EH (cell line): ENCODE measurements around the gene LRRC46.

Source experiments
- DNase-seq: peaks from one replicate; pipeline ENCODE4 v3.0.0-alpha.2; 2015; ENCODE audit warnings: low read depth

Gene LRRC46, protein sequence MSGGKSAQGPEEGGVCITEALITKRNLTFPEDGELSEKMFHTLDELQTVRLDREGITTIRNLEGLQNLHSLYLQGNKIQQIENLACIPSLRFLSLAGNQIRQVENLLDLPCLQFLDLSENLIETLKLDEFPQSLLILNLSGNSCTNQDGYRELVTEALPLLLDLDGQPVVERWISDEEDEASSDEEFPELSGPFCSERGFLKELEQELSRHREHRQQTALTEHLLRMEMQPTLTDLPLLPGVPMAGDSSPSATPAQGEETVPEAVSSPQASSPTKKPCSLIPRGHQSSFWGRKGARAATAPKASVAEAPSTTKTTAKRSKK

DNA sequence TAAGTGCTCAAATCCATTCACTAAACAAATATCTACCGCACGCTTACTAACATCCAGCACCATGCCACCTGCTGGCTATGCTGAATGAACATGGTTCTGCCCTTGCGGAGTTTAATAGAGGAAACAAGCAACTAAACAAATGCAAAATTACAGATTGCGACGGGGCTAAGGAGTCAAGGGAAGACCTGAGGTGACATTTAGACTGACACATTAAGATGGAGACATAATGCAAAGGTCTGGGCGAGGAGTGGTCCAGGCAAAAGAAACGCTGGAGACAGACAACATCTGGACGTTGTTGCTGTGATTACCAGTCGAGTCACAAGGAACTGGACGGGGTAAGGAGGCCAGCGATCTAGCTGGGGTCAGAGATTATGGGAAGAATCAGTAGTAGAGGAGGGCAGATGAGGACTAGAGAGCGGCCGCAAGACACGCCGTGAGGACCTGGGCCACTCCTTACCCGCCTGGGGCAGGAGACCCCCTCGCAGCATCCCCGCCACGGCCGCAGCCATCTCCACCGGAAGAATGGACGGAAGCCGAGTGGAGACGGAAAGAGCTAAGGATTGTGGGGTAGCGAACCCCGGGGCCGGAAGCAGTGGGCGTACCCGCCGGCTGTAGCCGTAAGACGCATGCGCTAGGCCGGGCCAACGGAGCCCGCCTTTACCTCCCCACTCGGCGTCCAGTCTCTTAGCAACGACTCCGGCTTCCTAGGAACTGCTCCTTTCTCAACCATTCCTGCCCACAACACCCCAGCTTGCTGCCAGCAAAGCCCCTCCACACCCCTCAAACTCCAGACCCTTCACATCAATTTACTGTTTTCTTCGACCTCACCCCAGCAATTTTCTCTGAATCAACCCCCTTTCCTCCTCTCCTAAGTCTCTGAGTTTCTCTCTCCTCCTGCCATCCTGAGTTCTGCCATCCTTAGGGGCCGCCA, at the start of gene LRRC46, which contains the start of gene MRPL10:
LRRC46 (plus strand) TSS at position 668 of the 931 bp plus-strand sequence. CDS start 320 bp downstream, outside the sequence.
MRPL10 (minus strand) TSS at position 539 of the 931 bp plus-strand sequence; CDS start at position 509, 30 bp downstream.
- peak; percentile 94 for DNase-seq

DNA sequence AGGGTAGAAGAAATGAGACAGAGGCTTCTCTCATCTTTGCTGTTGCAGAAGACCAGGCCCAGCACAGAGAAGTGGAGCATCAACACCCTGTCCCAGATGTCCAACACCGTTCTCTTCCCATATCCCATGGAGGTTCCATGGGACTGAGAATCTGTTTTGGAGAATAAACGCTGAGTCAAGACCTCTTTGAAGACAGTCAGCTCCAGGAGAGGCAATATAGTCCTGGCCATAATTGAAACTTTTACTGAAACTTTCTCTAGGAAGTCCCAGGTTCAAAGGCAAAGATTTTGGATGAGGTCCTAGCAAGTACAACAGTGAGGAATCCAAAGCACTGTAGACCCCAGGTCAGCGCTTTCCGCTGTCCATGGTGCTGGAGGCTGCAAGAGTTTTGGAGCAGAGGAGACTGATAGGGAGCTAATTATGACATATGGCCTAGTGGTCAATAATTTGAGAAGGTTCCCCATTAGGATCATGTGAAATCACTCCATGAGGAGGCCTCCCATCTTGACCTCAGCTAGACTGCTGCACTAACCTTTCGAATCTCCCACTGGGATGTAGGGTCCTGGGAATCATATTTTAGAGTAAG, 45.8 kb upstream of the LRRC46 start:
- peak; percentile 55 for DNase-seq

DNA sequence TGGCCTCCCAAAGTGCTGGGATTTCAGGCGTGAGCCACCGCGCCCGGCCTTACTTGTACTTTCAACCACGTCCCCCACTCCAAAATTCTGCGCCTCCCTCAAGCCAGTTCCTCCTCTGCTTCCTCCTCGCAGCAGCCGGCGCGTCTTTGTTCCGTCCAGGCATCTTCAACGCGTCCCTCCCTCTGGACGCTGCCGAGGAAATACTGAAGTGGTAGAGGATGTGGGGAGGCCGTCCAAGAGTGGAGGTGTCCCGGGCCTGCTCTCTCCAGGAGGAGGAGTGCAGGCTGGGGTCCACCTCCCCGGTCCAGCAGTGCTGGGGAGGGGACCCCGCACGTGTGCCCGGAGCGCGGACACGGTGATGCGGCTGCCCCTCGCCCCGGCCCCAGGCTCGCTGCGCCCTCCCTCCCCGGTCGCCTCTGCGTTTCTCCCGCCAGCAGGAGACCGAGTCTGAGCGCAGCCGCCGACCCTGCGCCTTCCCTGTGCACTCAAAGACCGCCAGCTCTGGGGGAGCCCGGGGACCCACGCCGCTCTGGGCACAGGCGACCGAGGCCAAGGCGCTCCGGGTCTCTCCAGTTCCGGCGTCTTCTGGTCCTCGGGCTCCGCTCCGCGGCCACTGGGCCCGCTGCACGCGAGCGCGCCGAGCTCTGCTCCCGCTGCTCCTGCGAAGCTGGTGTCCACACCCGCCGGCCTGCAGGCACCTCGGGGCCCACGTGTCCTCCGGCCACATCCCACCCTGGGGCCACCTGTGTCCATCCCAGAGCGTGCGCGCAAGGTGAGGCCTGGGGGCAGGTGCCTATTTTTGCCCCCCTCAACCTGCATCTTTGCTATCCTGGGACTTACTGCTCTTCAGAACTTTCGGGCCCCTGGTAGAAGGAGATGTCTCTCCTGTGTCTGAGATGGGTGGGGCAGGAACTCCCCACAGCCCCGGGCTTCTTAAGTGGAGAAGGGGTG, 41.6 kb upstream of the LRRC46 start:
- DNase-seq = peak; percentile 43

DNA sequence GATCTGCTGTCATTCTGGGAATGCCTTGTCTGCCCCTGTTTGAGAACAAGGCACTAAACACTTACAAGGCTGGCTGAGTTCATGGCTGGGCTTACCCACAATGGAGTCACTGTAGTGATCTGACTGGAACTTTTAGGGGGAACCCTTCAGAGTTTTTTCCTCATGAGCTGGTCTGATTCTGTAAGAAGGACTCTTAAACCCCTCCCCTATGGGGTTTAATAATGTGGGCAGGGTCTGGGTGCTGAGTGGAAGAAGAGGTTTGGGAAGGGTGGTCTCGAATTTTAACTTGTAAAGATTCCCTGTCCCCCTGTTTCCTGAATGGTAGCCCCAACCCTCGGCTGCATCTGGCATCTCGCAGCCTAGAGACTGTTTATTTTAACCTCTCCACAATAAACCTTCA, 40.4 kb upstream of the LRRC46 start:
- no peak for DNase-seq

DNA sequence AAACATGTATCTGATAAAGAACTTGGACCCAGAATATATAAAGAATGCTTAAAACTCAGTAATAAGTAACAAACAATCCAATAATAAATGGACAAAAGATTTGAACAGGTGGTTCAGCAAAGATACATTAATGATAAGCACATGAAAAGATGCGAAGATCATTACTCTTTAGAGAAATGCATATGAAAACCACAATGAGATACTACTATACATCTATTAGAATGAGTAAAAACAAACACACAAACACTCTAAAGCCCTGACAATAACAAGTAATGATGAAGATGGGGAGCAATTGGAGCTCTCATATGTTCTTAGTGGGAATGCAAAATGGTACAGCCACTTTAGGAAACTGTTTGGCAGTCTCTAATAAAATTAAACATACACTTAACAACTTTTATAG, 39.0 kb upstream of the LRRC46 start:
- DNase-seq = no peak

DNA sequence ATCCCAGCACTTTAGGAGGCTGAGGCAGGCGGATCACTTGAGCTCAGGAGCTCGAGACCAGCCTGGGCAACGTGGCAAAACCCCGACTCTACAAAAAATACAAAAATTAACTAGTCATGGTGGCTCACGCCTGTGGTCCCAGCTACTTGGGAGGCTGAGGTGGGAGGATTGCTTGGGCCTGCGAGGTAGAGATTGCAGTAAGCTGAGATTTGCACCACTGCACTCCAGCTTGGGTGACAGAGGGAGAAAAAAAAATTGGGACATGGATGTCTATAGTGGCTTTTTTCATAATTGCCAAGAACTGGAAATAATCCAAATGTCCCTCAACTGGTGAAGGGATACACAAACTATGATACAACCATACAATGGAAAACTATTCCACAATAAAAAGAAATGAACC, 38.5 kb upstream of the LRRC46 start:
- DNase-seq = no peak

DNA sequence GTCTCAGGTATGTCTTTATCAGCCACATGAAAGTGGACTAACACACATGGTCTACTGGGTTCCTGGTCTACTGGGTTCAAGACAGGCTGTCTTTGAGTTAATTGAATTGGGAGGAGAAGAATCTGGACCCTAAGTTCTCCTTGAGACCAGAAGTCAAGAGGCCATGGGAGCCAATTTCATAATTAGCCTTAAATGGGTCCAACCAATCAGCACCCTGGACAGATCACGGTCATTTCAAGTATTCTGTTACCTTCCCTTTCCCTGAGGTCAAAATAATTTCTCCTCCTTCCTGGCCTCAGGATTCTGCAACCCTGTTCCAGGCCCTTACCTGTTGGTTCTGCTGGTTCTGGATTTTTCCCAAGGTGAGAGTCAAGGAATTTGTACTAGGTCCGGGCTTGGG, 33.7 kb upstream of the LRRC46 start:
- DNase-seq = peak; percentile 28

DNA sequence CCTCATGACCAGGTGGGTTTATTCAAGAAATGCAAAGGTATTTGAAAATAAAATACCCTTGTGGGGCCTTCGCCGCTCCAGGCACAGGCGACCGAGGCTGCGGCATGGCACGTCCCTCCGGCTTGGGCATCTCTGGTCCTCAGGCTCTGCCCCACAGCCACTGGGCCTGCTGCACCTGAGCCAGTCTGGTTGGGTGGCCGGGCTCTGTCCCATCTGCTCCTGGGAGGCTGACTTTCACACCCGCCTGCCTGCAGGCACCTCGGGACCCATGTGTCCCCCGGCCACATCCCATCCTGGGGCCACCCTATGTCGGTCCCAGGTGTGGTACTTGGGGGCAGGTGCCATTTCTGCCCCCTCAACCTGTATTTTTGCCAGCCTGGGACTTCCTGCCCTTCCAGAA, 30.8 kb upstream of the LRRC46 start:
- DNase-seq = no peak

DNA sequence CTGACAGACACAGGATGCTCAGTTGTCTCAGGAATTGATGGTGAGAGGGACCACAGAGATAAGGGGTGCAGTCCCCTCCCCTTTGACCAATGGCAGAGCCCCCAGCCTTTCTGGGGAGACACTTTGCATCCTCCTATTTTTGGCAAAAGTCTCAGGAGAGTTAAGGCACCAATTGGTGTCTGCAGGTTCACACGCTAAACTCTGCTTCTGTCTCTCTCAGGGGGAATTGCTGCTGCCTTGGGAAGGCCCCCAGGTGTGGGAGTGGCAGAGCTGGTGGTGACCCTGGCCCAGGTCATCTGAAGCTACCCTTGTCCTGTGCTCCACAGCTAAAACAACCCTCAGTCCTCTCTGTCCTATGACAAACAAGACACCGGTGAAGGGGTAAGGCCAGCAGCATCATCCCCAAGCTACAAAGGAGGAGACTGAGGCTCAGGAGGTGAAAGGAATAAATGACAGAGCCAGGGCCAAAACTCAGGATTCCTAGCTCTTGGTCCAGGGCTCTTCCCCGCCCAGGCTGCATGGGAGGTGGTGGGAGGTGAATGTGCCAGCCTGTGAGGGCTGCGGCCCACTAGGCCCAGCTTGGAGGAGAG, 30.2 kb upstream of the LRRC46 start:
- no peak for DNase-seq

DNA sequence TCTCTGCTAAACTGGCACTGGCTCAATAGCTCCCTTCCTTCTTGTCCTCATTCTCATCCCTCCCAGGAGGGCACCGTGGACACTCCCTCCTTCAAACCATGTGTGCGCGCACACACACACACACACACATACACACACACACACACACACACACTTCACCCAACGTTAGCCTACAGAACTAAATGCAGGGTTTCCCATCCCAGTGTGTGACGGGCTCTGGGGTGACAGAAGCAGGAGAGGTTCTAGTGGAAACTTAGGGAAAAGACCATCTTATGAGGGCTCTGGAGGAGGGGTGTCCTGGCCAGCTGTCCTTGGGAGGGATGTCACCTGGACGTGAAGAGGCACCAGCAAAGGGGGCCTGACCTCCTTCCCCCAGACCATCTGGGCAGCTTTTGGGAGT, 29.6 kb upstream of the LRRC46 start:
- DNase-seq = no peak

DNA sequence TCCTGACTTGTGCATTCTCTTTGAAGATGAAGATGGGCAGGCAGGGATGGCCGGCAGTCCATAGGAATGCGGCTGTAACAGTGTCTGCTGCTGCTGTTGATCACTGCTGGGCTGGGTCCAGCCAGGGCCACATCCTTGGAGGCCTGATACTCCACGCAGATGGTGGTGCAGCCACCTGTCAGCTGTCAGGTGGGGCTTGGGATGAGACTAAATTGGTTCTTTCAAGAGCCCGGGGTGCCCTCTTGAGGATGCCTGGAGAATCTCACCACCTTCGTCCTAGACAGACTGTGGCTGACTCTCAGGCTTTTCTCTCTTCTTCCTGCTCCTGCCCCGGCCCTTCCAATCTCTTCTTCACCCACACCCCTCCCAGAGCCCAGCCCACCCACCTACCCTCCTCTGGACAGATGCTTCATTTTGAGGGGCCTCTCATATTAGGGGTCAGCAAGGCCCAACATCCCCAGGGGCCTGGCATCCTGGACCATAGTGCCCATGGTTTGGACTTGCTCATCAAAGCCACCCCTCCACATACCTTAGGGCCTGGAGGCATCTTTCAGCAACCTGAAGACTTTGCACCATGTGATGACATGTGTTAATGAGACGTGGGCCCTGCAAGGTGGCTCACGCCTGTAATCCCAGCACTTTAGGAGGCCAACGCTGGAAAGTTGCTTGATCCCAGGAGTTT, 29.0 kb upstream of the LRRC46 start:
- DNase-seq = peak; percentile 55

DNA sequence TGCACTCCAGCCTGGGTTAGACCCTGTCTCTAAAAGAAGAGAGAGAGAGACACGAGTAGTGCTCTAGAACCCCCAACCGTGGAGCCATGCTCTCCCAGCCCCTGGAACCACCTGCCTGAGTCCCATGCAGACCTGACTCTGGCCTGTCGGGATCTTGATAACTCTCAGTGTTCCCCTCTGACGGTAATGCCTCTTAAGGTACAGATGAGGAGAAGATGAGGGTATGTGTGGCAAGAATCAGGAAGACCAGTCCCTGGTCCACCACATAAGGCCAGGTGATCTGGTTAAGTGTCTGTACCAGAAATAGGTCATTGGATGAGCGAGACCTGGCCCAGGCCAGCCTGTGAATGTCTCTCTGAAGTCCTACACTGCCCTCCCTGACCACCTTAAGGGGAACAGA, 28.3 kb upstream of the LRRC46 start:
- DNase-seq = no peak

DNA sequence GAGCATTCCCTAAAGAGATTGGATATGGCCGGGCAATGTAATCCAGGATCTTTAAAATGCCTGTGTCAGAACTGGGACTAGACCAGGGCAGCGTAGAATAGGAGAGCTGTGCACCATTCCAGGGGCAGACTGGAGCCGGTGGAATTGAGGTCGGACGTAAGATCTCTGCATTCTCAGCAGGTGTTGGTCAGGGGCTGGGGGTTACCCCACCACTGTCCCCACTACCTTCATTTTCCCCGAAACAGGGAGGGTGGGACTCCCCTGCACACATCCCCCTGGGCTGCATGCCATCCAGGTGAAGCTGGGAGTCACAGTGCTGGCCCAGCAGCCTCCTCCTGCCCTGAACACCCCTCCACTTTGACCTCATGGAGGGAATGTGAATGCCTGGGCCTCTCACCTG, 27.7 kb upstream of the LRRC46 start:
- no peak for DNase-seq

DNA sequence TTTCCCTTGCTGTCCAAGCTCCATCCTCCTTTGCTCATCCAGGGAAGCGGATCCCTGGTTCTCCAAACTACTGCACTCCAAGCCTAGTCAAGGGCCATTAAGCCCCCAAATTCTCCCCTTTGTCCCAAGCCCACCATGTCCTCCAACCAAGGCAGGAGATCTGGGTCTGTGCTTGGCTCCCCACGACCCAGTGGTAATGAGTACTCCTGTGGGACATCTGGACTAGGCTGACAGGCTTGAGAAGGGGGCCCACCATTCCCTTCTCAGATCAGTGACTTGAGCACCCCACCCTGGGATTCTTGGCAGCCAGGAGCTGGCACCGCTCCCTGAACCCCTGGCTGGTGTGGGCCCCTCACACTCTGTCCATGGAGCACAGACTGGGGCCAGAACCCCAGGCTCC, 27.0 kb upstream of the LRRC46 start:
- no peak for DNase-seq

DNA sequence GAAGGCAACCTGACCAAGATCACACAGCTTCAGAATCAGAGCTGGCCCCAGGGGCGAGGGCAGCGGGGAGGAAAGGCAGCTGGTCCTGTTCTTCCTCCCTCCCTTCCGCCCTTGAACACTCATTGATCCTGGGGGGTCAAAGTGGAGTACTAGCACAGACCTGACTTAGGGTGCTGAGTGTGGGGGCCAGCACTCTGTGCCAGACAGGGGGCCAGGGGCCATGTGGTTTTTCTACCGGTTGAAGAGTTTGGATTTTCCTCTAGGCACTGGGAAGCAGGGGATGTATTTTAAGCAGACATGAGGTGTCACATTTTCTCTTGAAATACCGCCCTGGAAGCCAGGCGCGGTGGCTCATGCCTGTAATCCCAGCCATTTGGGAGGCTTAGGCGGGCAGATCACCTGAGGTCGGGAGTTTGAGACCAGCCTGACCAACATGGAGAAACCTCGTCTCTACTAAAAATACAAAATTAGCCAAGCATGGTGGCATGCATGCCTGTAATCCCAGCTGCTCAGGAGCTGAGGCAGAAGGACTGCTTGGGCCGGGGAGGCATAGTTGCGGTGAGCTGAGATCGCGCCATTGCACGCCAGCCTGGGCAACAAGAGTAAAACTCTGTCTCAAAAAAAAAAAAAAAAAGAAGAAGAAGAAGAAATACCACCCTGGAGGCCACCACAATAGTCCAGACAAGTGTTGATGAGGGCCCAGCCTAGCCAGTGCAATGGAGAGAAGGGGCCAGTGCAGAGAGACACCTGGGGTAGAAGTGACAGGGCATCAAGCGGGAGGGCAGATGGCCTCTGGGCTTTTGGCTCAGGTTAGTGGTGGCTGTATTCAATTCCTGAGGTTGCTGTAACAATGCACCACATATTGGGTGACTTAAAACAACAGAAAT, 25.2 kb upstream of the LRRC46 start:
- DNase-seq = no peak

DNA sequence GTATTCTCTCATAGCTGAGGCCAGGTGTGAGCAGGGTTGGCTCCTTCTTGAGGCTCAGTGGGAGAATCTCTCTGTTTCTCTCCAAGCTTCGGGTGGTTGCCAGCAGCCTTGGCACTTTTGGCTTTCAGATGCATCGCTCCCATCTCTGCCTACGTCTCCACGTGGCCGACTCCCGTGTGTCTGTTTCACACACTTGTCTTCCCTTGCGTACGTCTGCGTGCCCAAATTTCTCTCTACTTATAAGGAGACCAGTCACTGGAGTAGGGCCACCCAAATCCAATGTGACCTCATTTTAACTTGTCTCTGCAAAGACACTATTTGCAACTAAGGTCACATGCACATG, 24.6 kb upstream of the LRRC46 start:
- no peak for DNase-seq

DNA sequence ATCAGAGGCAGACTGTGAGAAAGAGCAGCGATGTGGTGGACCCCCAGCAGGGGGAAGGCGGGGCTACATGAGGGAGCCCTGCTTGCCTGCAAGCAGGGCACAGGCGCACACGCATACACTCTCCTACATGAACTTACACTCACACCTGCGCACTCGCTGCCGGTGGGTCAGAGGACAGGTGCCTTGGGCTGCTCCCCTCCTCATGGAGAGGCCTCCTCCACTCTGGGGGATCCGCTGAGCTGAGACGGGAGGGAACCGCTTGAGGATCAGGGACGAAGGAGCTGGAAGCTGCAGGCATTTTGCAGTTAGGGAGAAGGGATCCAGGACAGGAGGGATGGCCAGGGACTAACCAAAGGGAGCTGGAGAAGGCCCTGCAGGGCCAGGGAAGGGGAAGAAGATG, 24.0 kb upstream of the LRRC46 start:
- DNase-seq = no peak

DNA sequence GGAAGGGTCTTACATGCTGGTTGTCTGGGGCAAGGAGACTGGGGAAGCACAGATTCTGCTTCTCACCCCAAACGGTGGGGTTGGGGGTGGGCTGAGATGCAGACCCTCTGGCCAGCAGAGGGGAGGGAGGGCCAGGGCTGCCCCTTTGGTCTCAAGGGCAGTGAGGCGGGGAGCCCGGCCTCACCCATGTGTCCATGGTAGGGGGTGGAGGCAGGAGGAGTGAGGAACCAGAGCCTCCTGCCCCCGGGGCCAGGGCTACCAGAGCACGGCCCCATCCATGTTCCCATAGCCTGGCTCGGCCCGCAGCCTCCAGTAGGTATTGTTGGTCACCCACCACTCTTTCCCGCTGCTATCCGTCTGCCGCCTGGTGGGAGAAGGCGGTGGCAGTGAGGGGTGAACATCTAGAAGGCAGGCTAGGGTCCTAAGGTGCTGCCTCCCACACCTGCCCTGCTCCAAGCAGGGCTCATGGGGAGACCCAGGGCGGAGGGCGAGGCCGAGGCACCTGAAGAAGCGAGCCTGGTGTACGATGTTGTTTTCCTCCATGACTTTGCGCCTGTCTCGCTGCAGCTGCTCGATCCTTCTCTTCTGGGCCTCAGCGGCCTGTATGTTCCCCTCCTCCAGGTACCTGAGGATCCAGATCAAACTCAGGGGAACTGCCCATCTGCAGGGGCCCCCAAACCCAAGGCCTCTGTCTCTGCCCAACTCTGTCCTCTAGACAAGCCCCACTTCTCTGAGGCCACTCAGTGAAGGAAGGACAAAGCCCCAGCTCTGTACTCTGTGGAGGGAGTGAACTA, 23.2 kb upstream of the LRRC46 start:
- no peak for DNase-seq
